WI38 (cell line): ENCODE measurements around the gene KRTAP12-3.
"Not testable (repeated sequence)": the region's sequence is repeated elsewhere in the genome, so short reads cannot be mapped to it uniquely, and the experiment has no call there.

Source experiments
- H3K4me3 ChIP-seq: 2 replicates; pipeline ENCODE4 v1.5.1; 2011; ENCODE audit warnings: low read depth, mild to moderate bottlenecking, control low read depth, low read length
- CTCF ChIP-seq: IDR thresholded peaks from 2 replicates; pipeline ENCODE4 v1.5.1; 2012; ENCODE audit warnings: low read depth, mild to moderate bottlenecking, control low read depth, low read length

Gene KRTAP12-3

DNA sequence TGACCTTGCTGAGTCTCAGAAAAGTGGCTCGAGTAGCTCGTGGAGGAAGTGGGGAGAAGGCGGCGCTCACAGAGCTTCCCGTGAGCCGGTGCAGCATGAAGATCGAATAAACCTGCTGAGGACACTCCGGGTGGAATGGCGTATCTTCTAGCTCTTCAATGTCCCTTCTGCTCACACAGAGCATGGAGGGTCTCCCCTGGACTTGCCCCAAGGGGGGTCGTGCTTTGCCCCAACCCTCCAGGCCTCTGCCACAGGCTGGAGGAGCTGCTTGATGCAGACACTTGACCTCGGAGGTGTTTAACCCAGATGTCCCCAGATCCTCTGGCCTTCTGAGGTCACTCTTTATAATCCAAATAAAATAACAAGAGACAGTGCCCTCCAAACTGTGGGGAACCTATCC is 37.0 kb downstream of the KRTAP12-3 start:
- TF ChIP-seq CTCF: no peak
- no peak overlapping the region for H3K4me3 ChIP-seq

GRCh38 chr21:44695184-44695583 is 37.5 kb downstream of the KRTAP12-3 start:
- no peak overlapping the region for H3K4me3 ChIP-seq
- no peak for TF ChIP-seq CTCF

DNA sequence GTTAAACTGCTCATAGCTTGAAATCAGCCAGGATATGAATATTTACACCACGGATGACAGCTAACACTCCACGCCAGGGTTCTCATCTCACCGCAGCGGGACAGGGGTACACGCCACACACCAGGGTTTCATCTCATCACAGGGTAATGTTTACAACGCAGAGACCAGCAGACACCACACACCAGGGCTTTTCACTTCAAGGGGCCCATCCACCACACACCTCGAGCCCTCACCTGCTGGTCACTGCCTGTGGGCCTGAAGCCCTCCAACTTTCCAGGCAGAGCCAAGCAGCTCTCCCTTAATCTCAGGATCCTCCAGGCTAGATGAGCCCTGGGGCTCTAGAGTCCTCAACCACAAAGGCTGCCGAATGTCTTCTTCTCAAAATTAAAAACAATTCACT is 37.9 kb downstream of the KRTAP12-3 start:
- H3K4me3 ChIP-seq: no peak overlapping the region
- no peak for TF ChIP-seq CTCF

DNA sequence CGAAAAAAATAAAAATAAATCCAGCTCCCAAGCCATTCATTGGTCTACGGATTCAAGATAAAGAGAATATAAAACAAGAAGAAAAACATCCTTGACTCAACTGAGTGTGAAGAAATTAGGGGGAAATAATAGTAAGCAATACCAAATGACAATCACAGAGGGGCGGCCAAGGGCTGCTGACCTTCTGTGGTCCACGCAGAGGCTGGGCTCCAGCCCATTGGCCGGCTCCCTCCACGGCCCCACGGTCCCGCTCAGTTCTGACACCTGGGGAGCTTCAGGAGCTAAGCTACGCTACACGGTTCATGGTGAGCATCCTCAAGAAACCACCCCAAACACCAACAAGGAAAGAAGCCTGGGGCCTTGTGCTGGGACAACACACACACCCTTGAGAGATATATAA is 38.8 kb downstream of the KRTAP12-3 start:
- no peak overlapping the region for H3K4me3 ChIP-seq
- TF ChIP-seq CTCF: no peak

DNA sequence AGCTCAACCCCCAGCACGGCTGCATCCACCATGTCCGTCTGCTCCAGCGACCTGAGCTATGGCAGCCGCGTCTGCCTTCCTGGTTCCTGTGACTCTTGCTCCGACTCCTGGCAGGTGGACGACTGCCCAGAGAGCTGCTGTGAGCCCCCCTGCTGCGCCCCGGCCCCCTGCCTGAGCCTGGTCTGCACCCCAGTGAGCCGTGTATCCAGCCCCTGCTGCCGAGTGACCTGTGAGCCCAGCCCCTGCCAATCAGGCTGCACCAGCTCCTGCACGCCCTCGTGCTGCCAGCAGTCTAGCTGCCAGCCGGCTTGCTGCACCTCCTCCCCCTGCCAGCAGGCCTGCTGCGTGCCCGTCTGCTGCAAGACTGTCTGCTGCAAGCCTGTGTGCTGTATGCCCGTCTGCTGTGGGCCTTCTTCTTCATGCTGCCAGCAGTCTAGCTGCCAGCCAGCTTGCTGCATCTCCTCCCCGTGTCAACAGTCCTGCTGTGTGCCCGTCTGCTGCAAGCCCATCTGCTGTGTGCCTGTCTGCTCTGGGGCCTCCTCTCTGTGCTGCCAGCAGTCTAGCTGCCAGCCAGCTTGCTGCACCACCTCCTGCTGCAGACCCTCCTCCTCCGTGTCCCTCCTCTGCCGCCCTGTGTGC is 39.6 kb downstream of the KRTAP12-3 start, which contains the start of gene KRTAP10-12:
KRTAP10-12 (plus strand) TSS at position 1 of the 639 bp plus-strand sequence; CDS start at position 31, 30 bp downstream.
- not testable (repeated sequence) for H3K4me3 ChIP-seq

GRCh38 chr21:44697811-44698734 is 40.3 kb downstream of the KRTAP12-3 start:
- no peak overlapping the region for H3K4me3 ChIP-seq
- no peak for TF ChIP-seq CTCF

- no peak for TF ChIP-seq CTCF
- no peak overlapping the region for H3K4me3 ChIP-seq
These were observed 41.8 kb downstream of the KRTAP12-3 start for GRCh38 chr21:44699502-44700001.
